ENCODE data around the gene VSIG10L2.

Gene VSIG10L2

GRCh38 chr11:125945797-125946520, at the start of gene VSIG10L2:
Gene VSIG10L2 (plus strand): TSS chr11:125946044. CDS start chr11:125946056, 12 bp downstream.
- ChIA-PET CTCF (no interaction called here), POLR2A (ENCODE audit: low non-redundant PET) (no interaction called here)
- no peak for TF ChIP-seq CTCF (conservative IDR thresholded peaks at IDR 0.05; ENCODE audit: low read depth)
- H3K27ac ChIP-seq: no peak within 1 kb of the TSS
- no peak for DNase-seq (ENCODE audit: low spot score)

- CTCF ChIA-PET: no interaction called here
- no peak overlapping the region for H3K27ac ChIP-seq
- POLR2A ChIA-PET (ENCODE audit: low non-redundant PET): no interaction called here
- no peak for DNase-seq (ENCODE audit: low spot score)
- no peak for TF ChIP-seq CTCF (conservative IDR thresholded peaks at IDR 0.05; ENCODE audit: low read depth)
Measured at GRCh38 chr11:125901872-125902271, 44.0 kb upstream of the VSIG10L2 start.

GRCh38 chr11:125902277-125902926, 43.4 kb upstream of the VSIG10L2 start:
- peak overlapping the region; percentile 50; the same call in 1 of the 2 replicates for H3K27ac ChIP-seq
- peak; percentile 4 for DNase-seq (ENCODE audit: low spot score)
- POLR2A ChIA-PET (ENCODE audit: low non-redundant PET): interaction anchor here (0.9 to 1.3 kb wide), 2 partner anchors 15 to 310 kb away, joined by 4 read pairs; partner anchors contain the start of genes FAM118B and HYLS1
- no peak for TF ChIP-seq CTCF (conservative IDR thresholded peaks at IDR 0.05; ENCODE audit: low read depth)
- CTCF ChIA-PET: interaction anchor here (0.8 kb wide), 1 partner anchor 21 kb away, joined by 4 read pairs; no protein-coding TSS in a partner anchor

GRCh38 chr11:125902927-125903710, 42.7 kb upstream of the VSIG10L2 start, which contains the start of gene PUS3:
Gene PUS3 (minus strand): TSS chr11:125903206. CDS start chr11:125896284, 6,922 bp downstream.
- H3K27ac ChIP-seq: peak within 1 kb of the TSS; percentile 50
- POLR2A ChIA-PET (ENCODE audit: low non-redundant PET): interaction anchor here (0.7 to 1.3 kb wide), 3 partner anchors 10 to 309 kb away, joined by 3 to 4 read pairs (median 4); partner anchors contain the start of genes FAM118B and HYLS1

GRCh38 chr11:125903711-125904659, 41.9 kb upstream of the VSIG10L2 start, which contains the start of gene DDX25:
Gene DDX25 (plus strand): TSS chr11:125904508. CDS start chr11:125904518, 10 bp downstream.
- DNase-seq (ENCODE audit: low spot score): no peak
- H3K27ac ChIP-seq: no peak within 1 kb of the TSS
- CTCF ChIA-PET: interaction anchor here (0.7 kb wide), 1 partner anchor 16 kb away, joined by 3 read pairs; no protein-coding TSS in a partner anchor
- POLR2A ChIA-PET (ENCODE audit: low non-redundant PET): interaction anchor here (0.7 to 1.3 kb wide), 2 partner anchors 9 to 308 kb away, joined by 3 to 4 read pairs; partner anchors contain the start of gene FAM118B
- no peak for TF ChIP-seq CTCF (conservative IDR thresholded peaks at IDR 0.05; ENCODE audit: low read depth)

More at GRCh38 chr11:125902927-125903710, 42.7 kb upstream of the VSIG10L2 start, which contains the start of gene PUS3:
- CTCF ChIA-PET: interaction anchor here (0.7 to 0.8 kb wide), 2 partner anchors 15 to 20 kb away, joined by 3 to 4 read pairs; no protein-coding TSS in a partner anchor
- TF ChIP-seq CTCF (conservative IDR thresholded peaks at IDR 0.05; ENCODE audit: low read depth): no peak
- peak; percentile 89 for DNase-seq (ENCODE audit: low spot score)
